ENCODE measurements around the gene FGF14.

- TF ChIP-seq CTCF (IDR thresholded peaks at IDR 0.05) = no peak
- TF ChIP-seq POLR2A (IDR thresholded peaks at IDR 0.05) = no peak
Observed at GRCh38 chr13:102351521-102351920, 50.3 kb downstream of the FGF14 start.
